Measurements from ENCODE around the gene MARCHF3. TPM values are rescaled to one million over a fixed set of nuclear protein-coding genes. Genes with fewer than 3 reads are reported as not detected.

MARCHF3 gene
- total RNA-seq, 4 donors from 2014 or later: 23.4 to 53.7 (median 29.3) TPM

- 31 to 43% methylated on average over 3 of the region's 3 CpGs for WGBS, 2 donors
- no peak for DNase-seq (ENCODE audit: low spot score in 2 of 2)
- intact Hi-C loops (cut with DNase I; ENCODE audit: low total_unique reads): no loop called here
- no peak for TF ChIP-seq CTCF (IDR thresholded peaks at IDR 0.05)
- no peak for TF ChIP-seq POLR2A (IDR thresholded peaks at IDR 0.05)
- H3K4me3 ChIP-seq (ENCODE audit: low read depth, poor library complexity, severe bottlenecking): no peak overlapping the region
Observed at GRCh38 chr5:127002390-127002789, 28.0 kb downstream of the MARCHF3 start.

GRCh38 chr5:127001621-127002296 is 28.6 kb downstream of the MARCHF3 start:
- no peak for TF ChIP-seq CTCF (IDR thresholded peaks at IDR 0.05)
- TF ChIP-seq POLR2A (IDR thresholded peaks at IDR 0.05): no peak
- H3K4me3 ChIP-seq (ENCODE audit: low read depth, poor library complexity, severe bottlenecking): no peak overlapping the region
- 70 to 77% methylated on average over 4 of the region's 4 CpGs for WGBS, 2 donors
- no peak for DNase-seq (ENCODE audit: low spot score in 2 of 2)
- intact Hi-C loops (cut with DNase I; ENCODE audit: low total_unique reads): no loop called here

DNA sequence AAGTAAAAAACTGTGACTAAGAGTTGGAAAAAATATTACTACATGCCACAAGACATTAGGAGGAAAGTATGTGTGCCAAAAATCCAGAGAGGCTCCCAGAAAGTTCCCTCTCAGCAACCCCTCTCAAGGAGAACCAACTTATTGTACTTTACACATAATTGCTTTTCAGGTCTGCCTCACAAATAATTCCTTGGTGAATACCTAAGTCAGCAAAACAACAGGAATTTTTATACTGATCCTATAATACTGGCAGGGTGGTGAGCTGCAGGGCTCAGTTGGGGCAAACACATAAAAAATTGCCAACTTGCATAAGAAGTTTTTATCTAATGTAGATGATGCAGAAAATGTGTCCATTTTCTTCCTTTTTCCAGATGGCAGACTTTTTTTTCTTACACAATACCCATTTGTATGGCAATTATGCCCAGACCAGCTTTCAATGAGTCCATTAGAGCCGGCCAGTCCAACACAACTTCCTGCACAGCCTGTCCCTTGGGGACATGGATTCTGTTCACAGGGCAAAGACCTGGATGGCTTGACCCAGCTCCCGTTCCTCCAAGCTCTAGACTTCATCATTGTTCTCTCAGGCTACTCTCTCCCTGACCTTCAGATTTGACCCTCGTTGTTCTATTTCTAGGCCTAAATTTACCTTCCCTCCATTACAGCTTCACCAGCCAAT is 31.3 kb downstream of the MARCHF3 start:
- intact Hi-C loops (cut with DNase I; ENCODE audit: low total_unique reads): no loop called here
- 83 to 86% methylated on average over 3 of the region's 3 CpGs for WGBS, 2 donors
- no peak for TF ChIP-seq CTCF (IDR thresholded peaks at IDR 0.05)
- no peak for TF ChIP-seq POLR2A (IDR thresholded peaks at IDR 0.05)
- DNase-seq (ENCODE audit: low spot score in 2 of 2): no peak
- no peak overlapping the region for H3K4me3 ChIP-seq (ENCODE audit: low read depth, poor library complexity, severe bottlenecking)

DNA sequence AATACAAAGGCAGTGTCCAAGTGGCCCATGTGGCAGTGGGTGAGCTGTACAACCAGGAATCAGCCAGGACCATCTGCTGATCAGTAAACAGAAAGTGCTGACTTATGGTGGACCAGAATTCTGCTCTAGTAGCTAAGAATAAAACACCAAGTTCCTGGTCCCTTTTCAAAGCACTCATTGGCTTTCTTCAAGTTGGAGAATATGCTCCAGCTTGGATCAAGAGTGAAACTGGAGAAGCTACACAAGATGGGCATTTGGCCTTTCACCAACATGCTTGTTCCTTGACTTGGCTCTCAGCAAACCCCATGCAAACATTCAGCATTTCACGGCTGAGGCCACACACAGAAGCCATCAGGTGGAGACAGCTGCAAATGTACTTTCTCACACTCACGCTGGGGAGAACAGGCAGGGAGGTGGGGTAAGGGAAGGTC is 32.1 kb downstream of the MARCHF3 start:
- no peak for DNase-seq (ENCODE audit: low spot score in 2 of 2)
- no peak for TF ChIP-seq POLR2A (IDR thresholded peaks at IDR 0.05)
- TF ChIP-seq CTCF (IDR thresholded peaks at IDR 0.05): no peak
- no peak overlapping the region for H3K4me3 ChIP-seq (ENCODE audit: low read depth, poor library complexity, severe bottlenecking)
- intact Hi-C loops (cut with DNase I; ENCODE audit: low total_unique reads): no loop called here
- 39 to 60% methylated on average over 2 of the region's 2 CpGs for WGBS, 2 donors

DNA sequence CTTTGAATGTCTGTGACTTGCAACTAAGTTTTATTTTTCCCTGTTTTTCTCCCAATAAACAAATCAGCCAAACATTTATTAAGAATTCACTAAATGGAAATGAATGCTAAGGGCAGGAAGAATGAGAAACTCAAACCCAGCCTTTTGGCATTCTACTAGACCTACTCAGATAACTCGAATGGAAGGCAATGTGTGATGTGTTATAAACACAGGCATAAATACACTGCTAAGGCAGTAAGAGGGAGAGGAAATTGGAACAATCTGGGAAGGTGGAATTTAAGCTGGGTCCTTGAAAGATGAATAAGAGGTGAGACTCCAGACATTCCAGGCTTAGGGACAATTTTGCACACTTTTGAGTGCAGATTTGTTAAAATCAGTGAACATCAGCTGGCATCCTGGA is 34.7 kb downstream of the MARCHF3 start:
- no peak for DNase-seq (ENCODE audit: low spot score in 2 of 2)
- TF ChIP-seq POLR2A (IDR thresholded peaks at IDR 0.05) (no peak), CTCF (IDR thresholded peaks at IDR 0.05) (no peak)
- WGBS, 2 donors: 51 to 59% methylated on average over 1 of the region's 1 CpG
- H3K4me3 ChIP-seq (ENCODE audit: low read depth, poor library complexity, severe bottlenecking): no peak overlapping the region
- intact Hi-C loops (cut with DNase I; ENCODE audit: low total_unique reads): no loop called here
